PC-3 (cell line): ENCODE measurements around the gene SH3RF3. TPM values are rescaled to one million over a fixed set of nuclear protein-coding genes. Genes with fewer than 3 reads are reported as not detected.

Source experiments
- ATAC-seq: fragments of 200-7000 bp; cut with Tn5 transposase; 2 replicates; pipeline ENCODE4 v1.9.1; 2020; ENCODE audit warnings: mild to moderate bottlenecking, moderate library complexity
- BruUV-seq: library from RNA; stranded (reverse); fragments of 400-500 nt; replicated peaks from 2 replicates; lab custom pipeline; 2021; lab: Mats Ljungman, UMichigan
- CTCF ChIA-PET: fragments of 300-600 bp; sonication (Branson Sonifier 250); formaldehyde crosslinking; loops from one replicate; lab custom pipeline; 2022; ENCODE audit warnings: antibody characterized with exemption; lab: Charles Lee
- POLR2A ChIA-PET: fragments of 300-600 bp; sonication (Branson Sonifier 250); formaldehyde crosslinking; loops from one replicate; lab custom pipeline; 2022; ENCODE audit warnings: antibody characterized with exemption; ENCODE audit not compliant: unreplicated experiment; lab: Charles Lee
- DNase-seq: peaks from one replicate; pipeline ENCODE4 v3.0.0-alpha.2; 2015
- H2AFZ ChIP-seq: fragments of 300-600 bp; sonication (generic); 2 replicates; pipeline ENCODE4 v1.6.0; 2016; ENCODE audit warnings: antibody characterized with exemption, low read length
- H3F3A ChIP-seq: fragments of 300-600 bp; sonication (generic); one replicate; pipeline ENCODE4 v1.6.0; 2017; ENCODE audit warnings: antibody characterized with exemption, low read length, control low read depth, mild to moderate bottlenecking; ENCODE audit not compliant: unreplicated experiment
- H3K27ac ChIP-seq: fragments of 300-600 bp; sonication (generic); 2 replicates; pipeline ENCODE4 v1.5.1; 2016; ENCODE audit warnings: mild to moderate bottlenecking, low read length
- H3K27me3 ChIP-seq: fragments of 300-600 bp; sonication (generic); 2 replicates; pipeline ENCODE4 v1.6.1; 2016; ENCODE audit warnings: low read length, mixed read lengths
- H3K36me3 ChIP-seq: fragments of 300-600 bp; sonication (generic); 2 replicates; pipeline ENCODE4 v1.6.1; 2016; ENCODE audit warnings: low read depth, mixed run types, low read length, mixed read lengths
- H3K4me1 ChIP-seq: fragments of 300-600 bp; sonication (generic); 2 replicates; pipeline ENCODE4 v1.5.1; 2016; ENCODE audit warnings: low read length; ENCODE audit not compliant: insufficient read depth
- H3K4me2 ChIP-seq: fragments of 300-600 bp; sonication (generic); 2 replicates; pipeline ENCODE4 v1.6.0; 2016; ENCODE audit warnings: low read length
- H3K4me3 ChIP-seq: fragments of 300-600 bp; sonication (generic); 2 replicates; pipeline ENCODE4 v1.5.1; 2016; ENCODE audit warnings: mild to moderate bottlenecking, low read length, mixed read lengths
- H3K79me2 ChIP-seq: fragments of 300-600 bp; sonication (generic); 2 replicates; pipeline ENCODE4 v1.6.1; 2017; ENCODE audit warnings: low read length, mixed read lengths
- H3K9ac ChIP-seq: fragments of 300-600 bp; sonication (generic); 2 replicates; pipeline ENCODE4 v1.6.0; 2016; ENCODE audit warnings: mild to moderate bottlenecking, low read length
- H3K9me2 ChIP-seq: fragments of 300-600 bp; sonication (generic); replicated peaks from 2 replicates; pipeline ENCODE4 v1.6.1; 2016; ENCODE audit warnings: mixed run types, low read length, mixed read lengths
- H3K9me3 ChIP-seq: fragments of 300-600 bp; sonication (generic); 2 replicates; pipeline ENCODE4 v1.6.1; 2016; ENCODE audit warnings: low read length, mixed read lengths
- H4K20me1 ChIP-seq: fragments of 300-600 bp; sonication (generic); 2 replicates; pipeline ENCODE4 v1.6.1; 2016; ENCODE audit warnings: low read length, mixed read lengths
- CTCF ChIP-seq: fragments of 300-600 bp; sonication (generic); conservative IDR thresholded peaks from 2 replicates; pipeline ENCODE4 v1.5.1; 2017; ENCODE audit warnings: antibody characterized with exemption, low read depth, mild to moderate bottlenecking, low read length
- EZH2 ChIP-seq: fragments of 300-600 bp; sonication (generic); IDR thresholded peaks from one replicate; pipeline ENCODE4 v1.6.1; 2017; ENCODE audit warnings: antibody characterized with exemption, mild to moderate bottlenecking, low read length; ENCODE audit not compliant: unreplicated experiment
- EZH2phosphoT487 ChIP-seq: fragments of 300-600 bp; sonication (generic); IDR thresholded peaks from 2 replicates; pipeline ENCODE4 v1.6.1; 2018; ENCODE audit warnings: mild to moderate bottlenecking, antibody characterized with exemption, low read length, borderline replicate concordance
- intact Hi-C: fragments of 100-400 bp; cut with micrococcal nuclease; formaldehyde crosslinking; loops from 2 replicates; pipeline ENCODE4 v1.9.0; 2023
- total RNA-seq: library from RNA; depleted of rRNA; stranded (reverse); fragments of >200 nt; gene quantifications from 2 replicates; pipeline ENCODE4 v1.2.3, GENCODE V29; 2014

SH3RF3 gene
- total RNA-seq, 1 experiment from 2014 or later: 11.7 TPM

GRCh38 chr2:109294523-109294922 is 165.5 kb downstream of the SH3RF3 start:
- BruUV-seq: no TSS peak
- POLR2A ChIA-PET: no interaction called here
- CTCF ChIA-PET: interaction anchor here (0.7 to 1.2 kb wide), 2 partner anchors 128 to 169 kb away, joined by 3 to 8 read pairs; no protein-coding TSS in a partner anchor
- no peak for ATAC-seq
- no peak for DNase-seq
- Histone ChIP-seq H3K79me2 (no peaks in the 10 kb centered on the region), H3F3A (no peaks in the 10 kb centered on the region), H3K36me3 (no peaks in the 10 kb centered on the region), H2AFZ (no peak overlapping the region), H3K9me2 (no peaks in the 10 kb centered on the region), H4K20me1 (no peaks in the 10 kb centered on the region), H3K4me1 (no peaks in the 10 kb centered on the region), H3K9me3 (no peaks in the 10 kb centered on the region), H3K27ac (no peak overlapping the region), H3K4me2 (no peak overlapping the region), H3K9ac (no peak overlapping the region), H3K4me3 (no peak overlapping the region), H3K27me3 (no peaks in the 10 kb centered on the region)
- intact Hi-C loops: no loop called here
- no peak for TF ChIP-seq CTCF
- TF ChIP-seq EZH2: no peak
- no peak for TF ChIP-seq EZH2phosphoT487

GRCh38 chr2:109295070-109295780 is 166.2 kb downstream of the SH3RF3 start:
- Histone ChIP-seq H3K9ac (no peak overlapping the region), H3K4me2 (no peak overlapping the region), H3K27me3 (no peaks in the 10 kb centered on the region), H3K4me1 (no peaks in the 10 kb centered on the region), H3F3A (no peaks in the 10 kb centered on the region), H3K9me2 (no peaks in the 10 kb centered on the region), H2AFZ (no peak overlapping the region), H4K20me1 (no peaks in the 10 kb centered on the region), H3K4me3 (no peak overlapping the region), H3K36me3 (no peaks in the 10 kb centered on the region), H3K27ac (no peak overlapping the region), H3K9me3 (no peaks in the 10 kb centered on the region), H3K79me2 (no peaks in the 10 kb centered on the region)
- ATAC-seq (no peak), DNase-seq (no peak)
- CTCF ChIA-PET: interaction anchor here (0.7 to 1.2 kb wide), 2 partner anchors 128 to 170 kb away, joined by 3 to 8 read pairs; no protein-coding TSS in a partner anchor
- no peak for TF ChIP-seq EZH2
- TF ChIP-seq EZH2phosphoT487: no peak
- TF ChIP-seq CTCF: no peak
- intact Hi-C loops: no loop called here
- BruUV-seq: no TSS peak
- POLR2A ChIA-PET: no interaction called here

GRCh38 chr2:109295781-109296117 is 166.7 kb downstream of the SH3RF3 start:
- Histone ChIP-seq H3K4me2 (no peak overlapping the region), H2AFZ (no peak overlapping the region), H3K4me3 (no peak overlapping the region), H3K9me2 (no peaks in the 10 kb centered on the region), H3K9ac (no peak overlapping the region), H3K36me3 (no peaks in the 10 kb centered on the region), H3K27ac (no peak overlapping the region), H3F3A (no peaks in the 10 kb centered on the region), H4K20me1 (no peaks in the 10 kb centered on the region), H3K79me2 (no peaks in the 10 kb centered on the region), H3K27me3 (no peaks in the 10 kb centered on the region), H3K9me3 (no peaks in the 10 kb centered on the region), H3K4me1 (no peaks in the 10 kb centered on the region)
- BruUV-seq: no TSS peak
- ChIA-PET POLR2A (no interaction called here), CTCF (no interaction called here)
- ATAC-seq: no peak; the same call in 1 of the 2 replicates
- TF ChIP-seq EZH2phosphoT487 (no peak), CTCF (no peak), EZH2 (no peak)
- no peak for DNase-seq
- intact Hi-C loops: no loop called here
